Ovary (tissue), 3 donors: ENCODE measurements around the gene CADPS2.

Source experiments
- EP300 ChIP-seq: sonication (generic); formaldehyde crosslinking; IDR thresholded peaks from one replicate; pipeline ENCODE4 v1.6.1; 2017; ENCODE audit warnings: antibody characterized with exemption
- POLR2A ChIP-seq: fragments of 450-650 bp; IDR thresholded peaks from one replicate; pipeline ENCODE4 v1.6.1; 2017; ENCODE audit warnings: antibody characterized with exemption, mild to moderate bottlenecking, moderate library complexity
- TF ChIP-seq, protein P1 (sequence below), 3 donors: fragments of 450-650 bp in 2 of 3; fragments of 200-600 bp in 1 of 3; IDR thresholded peaks; one replicate each; pipeline versions ENCODE4 v1.5.1 to v1.8.0; 2016 to 2022; ENCODE audit warnings: antibody characterized with exemption in 3 of 3, mild to moderate bottlenecking in 1 of 3
- donor health status: DM: no; HTN: no; CAD: no.

DNA sequence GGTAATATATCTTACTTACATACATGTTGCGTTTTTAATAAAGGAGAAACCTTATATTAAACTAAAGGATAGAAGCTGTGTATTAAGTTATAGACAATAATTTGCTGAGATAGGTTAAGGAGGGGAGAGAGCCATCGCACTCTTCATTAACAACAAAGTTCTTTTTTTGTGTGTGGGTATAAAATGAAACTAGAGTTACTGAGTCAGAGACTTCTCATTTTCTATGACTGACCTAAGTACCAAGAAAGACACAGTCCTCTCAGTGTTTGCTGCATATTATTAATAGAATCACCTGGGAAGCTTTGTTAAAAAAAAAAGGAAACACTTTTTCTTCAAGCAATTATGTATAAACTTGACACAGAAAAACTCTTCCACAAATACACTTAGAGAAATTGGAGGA lies 613.1 kb downstream of the CADPS2 start:
- no peak for TF ChIP-seq POLR2A
- TF ChIP-seq, protein P1, sequence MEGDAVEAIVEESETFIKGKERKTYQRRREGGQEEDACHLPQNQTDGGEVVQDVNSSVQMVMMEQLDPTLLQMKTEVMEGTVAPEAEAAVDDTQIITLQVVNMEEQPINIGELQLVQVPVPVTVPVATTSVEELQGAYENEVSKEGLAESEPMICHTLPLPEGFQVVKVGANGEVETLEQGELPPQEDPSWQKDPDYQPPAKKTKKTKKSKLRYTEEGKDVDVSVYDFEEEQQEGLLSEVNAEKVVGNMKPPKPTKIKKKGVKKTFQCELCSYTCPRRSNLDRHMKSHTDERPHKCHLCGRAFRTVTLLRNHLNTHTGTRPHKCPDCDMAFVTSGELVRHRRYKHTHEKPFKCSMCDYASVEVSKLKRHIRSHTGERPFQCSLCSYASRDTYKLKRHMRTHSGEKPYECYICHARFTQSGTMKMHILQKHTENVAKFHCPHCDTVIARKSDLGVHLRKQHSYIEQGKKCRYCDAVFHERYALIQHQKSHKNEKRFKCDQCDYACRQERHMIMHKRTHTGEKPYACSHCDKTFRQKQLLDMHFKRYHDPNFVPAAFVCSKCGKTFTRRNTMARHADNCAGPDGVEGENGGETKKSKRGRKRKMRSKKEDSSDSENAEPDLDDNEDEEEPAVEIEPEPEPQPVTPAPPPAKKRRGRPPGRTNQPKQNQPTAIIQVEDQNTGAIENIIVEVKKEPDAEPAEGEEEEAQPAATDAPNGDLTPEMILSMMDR (IDR thresholded peaks at IDR 0.05), result no peak
- no peak for TF ChIP-seq EP300
